ENCODE results near the gene CFAP73.

DNA sequence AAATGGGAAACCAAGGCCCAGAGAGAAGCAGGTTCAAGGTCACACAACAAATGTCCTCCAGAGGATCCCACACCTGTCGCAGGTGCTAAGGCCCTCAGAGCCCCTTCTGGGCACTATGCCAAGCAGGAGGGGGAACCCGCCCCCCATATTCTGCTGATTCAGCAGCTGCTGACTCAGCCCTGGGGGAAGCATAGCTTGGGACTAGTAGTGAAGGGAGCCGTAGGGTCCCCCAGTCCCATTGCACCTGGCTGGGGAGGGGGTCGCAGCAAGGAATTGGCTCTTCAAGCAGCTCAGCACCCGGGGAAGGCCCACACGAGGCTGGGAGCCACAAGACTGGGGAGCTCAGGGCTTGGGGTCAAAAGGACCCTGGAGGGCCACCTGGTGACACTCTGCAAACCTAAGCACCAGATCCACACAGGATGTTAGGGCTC is 15.0 kb upstream of the CFAP73 start:
- TF ChIP-seq CTCF (IDR thresholded peaks at IDR 0.05) (no peak), POLR2A (IDR thresholded peaks at IDR 0.05) (no peak)

Measured in breast epithelium (tissue), 3 donors.